ENCODE measurements around the gene ZNF548.
"Not testable (repeated sequence)": the region's sequence is repeated elsewhere in the genome, so short reads cannot be mapped to it uniquely, and the experiment has no call there.

ZNF548 gene

DNA sequence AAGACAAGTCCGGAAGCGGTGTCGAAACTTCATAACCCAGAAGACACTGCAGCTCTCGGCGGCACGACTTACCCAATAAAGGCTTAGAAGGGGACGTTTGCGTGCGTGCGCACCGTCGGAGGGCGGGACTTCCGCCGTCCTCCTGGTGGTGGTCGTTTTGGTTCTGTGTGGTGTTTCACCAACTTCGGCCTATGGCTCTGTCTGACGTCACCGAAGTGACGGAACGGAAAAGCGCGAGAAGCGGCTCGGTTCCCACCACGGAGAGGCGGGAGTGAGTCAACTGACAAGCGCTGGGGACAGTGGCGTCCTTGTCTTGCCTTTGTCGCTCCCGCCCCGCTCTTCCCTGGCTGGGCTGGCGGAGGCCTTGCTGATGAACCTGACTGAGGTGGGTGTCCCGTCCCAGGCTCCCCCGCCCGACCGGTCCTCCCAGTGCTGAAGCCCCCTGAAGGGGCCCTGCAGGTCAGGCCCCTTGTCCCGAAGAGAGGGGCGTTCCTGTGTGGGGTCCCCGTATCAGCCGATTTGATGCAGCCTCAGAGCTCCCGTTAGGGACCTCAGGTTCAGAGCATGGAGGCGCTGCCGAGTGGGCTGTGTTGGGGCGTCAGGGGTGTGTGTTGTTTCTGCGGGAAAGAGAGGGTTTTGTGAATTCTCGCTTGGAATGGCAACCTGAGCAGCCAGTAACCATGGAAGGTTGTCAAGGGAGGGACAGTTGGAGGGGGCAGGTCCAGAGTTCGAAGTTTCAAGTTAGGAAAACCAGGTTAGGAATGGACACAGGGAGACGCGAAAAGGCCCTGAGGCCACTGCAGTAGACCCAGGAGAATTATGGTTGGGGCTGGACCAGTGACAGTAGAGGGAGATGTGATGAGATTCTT lies at the start of gene ZNF548:
TSS of gene ZNF548 (plus strand) at position 125 of the 869 bp plus-strand sequence. CDS start at position 371, 246 bp downstream.
- DNase-seq (ENCODE audit: low read depth in 2 of 2) = peak; percentile 98

DNA sequence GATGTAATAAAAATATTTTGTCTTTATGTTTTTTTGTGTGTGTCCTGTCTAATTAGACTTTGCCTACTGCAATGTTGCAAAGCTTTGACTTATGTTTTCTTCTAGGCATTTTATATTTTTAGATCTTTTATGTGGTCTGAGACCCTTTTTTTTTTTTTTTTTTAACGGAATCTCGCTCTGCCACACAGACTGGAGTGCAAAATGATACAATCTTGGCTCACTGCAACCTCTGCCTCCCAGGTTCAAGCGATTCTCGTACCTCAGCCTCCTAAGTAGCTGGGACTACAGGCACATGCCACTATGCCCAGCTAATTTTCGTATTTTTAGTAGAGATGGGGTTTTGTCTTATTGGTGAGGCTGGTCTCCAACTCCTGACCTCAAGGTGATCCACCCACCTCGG lies 47.1 kb upstream of the ZNF548 start:
- no peak for DNase-seq (ENCODE audit: low read depth in 2 of 2)

DNA sequence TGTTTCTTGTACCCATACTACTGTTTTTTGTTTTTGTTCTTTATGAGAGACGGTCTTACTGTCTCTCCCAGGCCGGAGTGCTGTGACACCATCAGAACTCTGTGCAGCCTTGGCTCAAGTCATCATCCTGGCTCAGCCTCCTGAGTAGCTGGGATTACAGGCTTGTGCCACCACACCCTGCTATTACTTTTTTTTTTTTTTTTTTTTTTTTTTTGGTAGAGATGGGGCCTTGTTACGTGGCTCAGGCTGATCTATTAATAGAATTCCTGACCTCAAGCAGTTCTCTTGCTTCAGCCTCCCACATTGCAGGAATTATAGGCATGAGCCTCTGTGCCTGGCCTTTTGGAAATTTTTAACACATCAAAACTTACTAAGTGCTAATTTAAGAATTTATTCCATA lies 41.5 kb upstream of the ZNF548 start:
- DNase-seq (ENCODE audit: low read depth in 2 of 2) = no peak

DNA sequence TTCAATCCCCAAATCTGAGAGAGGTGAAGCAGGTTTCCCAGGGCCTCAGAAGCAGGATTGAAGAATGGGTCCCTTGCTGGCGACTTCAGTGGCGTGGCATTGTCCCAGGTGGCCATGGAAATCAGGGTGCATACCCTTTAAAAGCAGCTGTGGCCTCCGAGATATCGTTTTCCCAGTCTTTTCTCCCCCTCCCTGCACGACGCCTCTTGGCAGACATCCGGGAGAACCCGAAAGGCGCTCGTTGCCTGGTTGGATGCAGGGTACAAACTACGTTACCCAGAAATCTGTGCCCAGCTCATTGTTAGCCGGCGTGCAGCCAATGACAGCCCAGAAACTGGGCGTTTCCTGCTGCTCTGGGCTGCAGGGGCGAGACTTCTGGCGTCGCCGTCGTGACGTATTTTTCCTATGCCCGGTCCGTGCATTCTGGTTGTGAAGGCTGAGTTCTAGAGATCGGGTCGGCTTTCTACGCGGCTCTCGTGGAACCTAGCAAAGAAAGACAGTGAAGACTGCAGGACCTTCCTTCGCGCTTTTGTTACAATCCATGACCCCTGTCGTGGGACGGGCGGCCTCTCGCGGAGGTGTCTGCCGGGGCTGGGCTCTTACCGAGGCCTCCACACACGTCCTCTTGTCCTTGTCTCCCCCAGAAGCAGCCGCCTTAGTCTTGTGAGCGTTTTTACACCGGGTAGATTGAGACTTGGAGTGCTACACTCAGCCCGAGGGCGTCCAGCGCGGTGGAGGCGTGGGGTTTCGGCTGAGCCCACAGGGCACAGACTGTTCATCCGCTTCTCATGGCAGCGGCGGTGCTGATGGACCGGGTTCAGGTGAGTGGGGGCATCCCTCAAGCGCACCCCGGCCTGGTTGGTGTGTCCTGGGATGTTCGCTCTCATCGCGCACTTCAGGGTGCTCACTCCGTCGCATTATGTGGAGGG lies 38.5 kb upstream of the ZNF548 start, which contains the start of gene ZNF304:
TSS of gene ZNF304 (plus strand) at position 395 of the 929 bp plus-strand sequence. CDS start at position 789, 394 bp downstream.
- DNase-seq (ENCODE audit: low read depth in 2 of 2) = peak; percentile 91 to 92

DNA sequence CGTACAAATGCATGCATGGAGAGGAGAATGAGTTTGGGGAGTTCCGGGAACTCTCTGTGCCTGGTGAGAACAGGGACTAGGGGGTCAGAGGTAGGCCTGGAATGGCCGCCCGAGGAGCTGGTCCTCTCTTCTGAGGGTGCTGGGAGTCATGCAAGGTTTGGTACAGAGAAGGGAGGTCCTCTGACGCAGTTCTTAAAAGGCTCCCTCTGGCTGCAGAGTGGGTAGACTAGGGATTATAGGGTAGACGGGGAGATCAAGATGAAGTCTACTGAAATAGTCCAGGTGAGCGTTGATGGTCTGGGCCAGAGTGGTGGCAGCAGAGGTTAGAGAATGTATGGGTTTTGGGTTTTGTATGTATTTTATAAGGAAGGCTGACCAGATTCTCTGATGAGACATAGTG lies 37.8 kb upstream of the ZNF548 start:
- DNase-seq (ENCODE audit: low read depth in 2 of 2) = no peak

DNA sequence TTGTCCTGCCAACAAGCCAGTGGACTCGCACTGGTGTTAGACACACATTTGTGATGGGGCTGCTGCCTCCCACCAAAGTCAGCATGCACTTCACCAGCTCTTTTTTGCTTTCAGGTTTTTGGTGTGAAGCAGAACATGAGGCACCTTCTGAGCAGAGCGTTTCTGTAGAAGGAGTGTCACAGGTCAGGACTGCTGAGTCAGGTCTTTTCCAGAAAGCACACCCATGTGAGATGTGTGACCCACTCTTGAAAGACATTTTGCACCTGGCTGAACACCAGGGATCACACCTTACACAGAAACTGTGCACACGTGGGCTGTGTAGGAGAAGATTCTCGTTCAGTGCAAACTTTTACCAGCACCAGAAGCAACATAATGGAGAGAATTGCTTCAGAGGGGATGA lies 33.7 kb upstream of the ZNF548 start:
- DNase-seq (ENCODE audit: low read depth in 2 of 2) = no peak

DNA sequence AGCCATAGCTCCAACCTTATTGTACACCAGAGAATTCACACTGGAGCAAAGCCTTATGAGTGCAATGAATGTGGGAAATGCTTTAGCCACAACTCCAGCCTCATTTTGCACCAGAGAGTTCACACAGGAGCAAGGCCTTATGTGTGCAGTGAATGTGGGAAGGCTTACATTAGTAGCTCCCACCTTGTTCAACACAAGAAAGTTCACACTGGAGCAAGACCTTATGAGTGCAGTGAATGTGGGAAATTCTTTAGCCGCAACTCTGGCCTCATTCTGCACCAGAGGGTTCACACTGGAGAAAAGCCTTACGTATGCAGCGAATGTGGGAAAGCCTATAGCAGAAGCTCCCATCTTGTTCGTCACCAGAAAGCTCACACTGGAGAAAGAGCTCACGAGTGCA lies 32.2 kb upstream of the ZNF548 start:
- DNase-seq (ENCODE audit: low read depth in 2 of 2) = no peak

DNA sequence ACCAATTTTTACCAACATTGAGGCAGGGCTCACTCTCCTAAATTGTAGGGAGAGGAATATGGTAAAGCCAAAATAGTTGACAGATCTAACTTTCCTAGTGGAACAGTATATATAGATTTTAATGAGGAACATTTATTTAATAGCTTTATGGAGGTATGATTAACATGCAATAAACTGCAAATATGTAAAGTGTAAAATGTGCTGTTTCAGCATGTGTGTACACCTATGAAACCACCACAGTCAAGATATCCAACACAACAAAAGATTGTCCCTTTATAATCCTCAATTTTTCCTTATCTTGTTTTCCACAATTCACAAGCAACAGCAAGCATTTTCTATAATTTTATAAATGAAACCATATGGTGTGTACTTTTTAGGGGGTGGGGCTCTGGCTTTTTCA lies 30.4 kb upstream of the ZNF548 start:
- no peak for DNase-seq (ENCODE audit: low read depth in 2 of 2)

DNA sequence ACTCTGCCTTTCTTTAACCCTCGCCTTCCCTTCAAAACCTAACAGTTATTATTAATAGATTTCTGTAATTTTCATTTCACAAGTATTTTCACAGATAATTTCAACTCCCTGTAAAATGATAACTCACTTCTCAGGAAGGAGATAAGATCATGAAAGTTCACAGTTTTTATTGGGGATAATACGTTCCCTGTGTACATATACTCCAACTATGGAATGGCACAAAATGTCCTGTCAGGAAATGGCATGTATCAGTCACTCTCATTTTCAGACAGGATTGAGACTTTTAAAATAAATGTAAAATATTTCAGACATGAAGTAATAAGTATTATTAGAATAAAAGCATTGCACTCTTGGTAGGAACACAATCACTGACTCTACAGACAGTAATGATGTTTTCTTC lies 27.2 kb upstream of the ZNF548 start:
- no peak for DNase-seq (ENCODE audit: low read depth in 2 of 2)

DNA sequence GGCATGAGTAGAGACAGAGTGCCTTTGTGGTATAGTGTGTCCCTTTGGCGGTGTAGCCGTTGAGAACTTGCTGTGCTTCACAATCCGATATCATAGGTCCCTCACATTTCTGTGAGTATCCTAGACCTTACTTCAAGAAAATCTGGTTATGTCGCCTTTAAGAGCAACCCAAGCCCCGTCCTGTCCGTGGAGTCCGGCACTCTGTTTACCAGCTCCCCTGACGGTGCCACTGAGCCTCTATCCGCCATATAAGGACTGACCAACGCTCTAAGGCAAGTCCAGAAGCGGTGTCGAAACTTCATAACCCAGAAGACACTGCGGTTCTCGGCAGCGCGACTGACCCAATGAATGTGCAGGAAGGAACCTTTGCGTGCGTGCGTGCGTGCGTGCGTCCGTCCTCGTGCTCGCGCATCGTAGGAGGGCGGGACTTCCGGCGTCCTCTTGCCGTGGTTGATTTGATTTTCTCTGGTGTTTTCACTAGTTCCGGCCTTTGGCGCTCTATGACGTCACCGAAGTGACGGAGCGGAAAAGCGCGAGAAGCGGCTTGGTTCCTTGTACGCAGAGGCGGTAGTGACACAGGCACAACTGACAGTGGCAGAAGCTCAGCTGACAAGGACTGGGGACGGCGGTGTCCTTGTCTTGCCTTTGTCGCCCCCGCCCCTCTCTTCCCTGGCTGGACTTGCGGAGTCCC lies 26.5 kb upstream of the ZNF548 start, which contains the start of the genes TRAPPC2B and ZNF547:
TSS of gene TRAPPC2B (plus strand) at position 555 of the 691 bp plus-strand sequence. CDS start 1,283 bp downstream, outside the sequence.
TSS of gene ZNF547 (plus strand) at position 555 of the 691 bp plus-strand sequence. CDS start 5,005 bp downstream, outside the sequence.
- peak; percentile 99 for DNase-seq (ENCODE audit: low read depth in 2 of 2)

DNA sequence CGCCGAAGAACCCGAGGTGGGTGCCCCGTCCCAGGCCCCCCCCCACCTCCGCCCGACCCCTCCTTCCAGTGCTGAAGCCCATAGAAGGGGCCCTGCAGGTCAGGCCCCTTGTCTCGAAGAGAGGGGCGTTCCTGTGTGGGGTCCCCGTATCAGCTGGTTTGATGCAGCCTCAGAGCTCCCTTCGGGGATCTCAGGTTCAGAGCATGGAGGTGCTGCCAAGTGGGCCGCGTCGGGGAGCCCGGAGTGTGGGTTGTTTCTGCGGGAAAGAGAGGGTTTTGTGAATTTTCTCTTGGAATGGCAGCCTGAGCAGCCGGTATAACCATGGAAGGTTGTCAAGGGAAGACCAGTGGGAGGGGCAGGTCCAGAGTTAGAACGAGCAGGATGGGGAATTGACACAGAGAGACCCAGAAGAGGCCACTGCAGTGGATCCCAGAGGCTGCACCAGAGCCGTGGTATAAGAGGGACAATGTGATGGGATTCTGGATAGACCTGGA lies 25.9 kb upstream of the ZNF548 start:
- no peak for DNase-seq (ENCODE audit: low read depth in 2 of 2)

DNA sequence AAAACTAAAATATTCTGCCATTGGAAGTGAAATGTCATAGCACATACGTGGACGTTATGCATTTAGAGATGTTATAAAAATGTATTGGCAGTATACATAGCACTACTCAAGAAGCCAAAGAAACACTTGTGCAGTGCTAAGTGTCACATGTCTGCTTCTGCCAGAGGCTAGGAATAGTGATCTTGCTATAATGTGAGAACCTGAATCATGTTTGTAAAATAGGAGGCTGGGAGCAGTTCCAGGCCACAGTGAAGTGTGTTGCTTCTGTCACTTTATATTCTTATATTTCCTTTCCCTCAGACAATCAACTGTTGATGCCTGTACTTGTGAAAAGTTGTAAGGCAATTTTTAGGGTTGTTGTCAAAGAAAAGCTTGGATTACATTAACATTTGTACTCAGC lies 22.9 kb upstream of the ZNF548 start:
- no peak for DNase-seq (ENCODE audit: low read depth in 2 of 2)

DNA sequence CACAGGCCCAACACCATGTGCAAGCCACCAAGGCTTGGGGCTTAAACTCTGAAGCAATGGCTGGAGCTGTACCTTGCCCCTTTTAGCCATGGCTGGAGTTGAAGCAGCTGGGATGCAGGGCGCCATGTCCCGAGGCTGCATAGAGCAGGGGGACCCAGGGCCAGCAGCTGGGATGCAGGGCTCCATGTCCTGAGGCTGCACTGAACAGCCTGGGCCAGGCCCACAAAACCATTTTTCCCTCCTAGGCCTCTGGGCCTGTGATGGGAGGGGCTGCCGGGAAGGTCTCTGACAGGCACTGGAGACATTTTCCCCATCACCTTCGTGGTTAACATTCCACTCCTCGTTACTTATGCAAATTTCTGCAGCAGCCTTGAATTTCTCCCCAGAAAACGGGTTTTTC lies 15.5 kb upstream of the ZNF548 start:
- no peak for DNase-seq (ENCODE audit: low read depth in 2 of 2)

DNA sequence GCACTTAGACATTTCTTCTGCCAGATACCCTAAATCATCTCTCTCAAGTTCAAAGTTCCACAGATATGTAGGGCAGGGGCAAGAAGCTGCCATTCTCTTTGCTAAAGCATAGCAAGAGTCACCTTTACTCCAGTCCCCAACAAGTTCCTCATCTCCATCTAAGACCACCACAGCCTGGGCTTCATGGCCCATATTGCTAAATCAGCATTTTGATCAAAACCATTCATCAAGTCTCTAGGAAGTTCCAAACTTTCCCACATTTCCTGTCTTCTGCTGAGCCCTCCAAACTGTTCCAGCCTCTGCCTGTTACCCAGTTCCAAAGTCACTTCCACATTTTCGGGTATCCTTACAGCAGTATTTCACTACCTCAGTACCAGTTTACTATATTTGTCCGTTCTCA lies 15.0 kb upstream of the ZNF548 start:
- not testable (repeated sequence) for DNase-seq (ENCODE audit: low read depth in 2 of 2)

DNA sequence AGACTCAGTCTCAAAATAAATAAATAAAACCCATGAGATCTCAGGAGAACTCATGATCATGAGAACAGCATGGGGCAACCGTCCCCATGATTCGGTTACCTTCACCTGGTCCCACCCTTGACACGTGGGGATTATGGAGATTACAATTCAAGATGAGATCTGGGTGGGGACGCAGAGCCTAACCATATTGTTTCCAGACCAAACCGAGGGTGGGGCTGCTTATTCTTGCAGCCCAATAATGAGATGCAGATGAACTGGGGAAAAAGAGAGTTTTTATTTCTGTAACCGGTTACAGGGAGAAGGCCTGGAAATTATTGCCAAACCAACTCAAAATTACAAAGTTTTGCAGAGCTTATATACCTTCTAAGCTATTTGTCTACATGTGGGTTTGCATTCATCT lies 13.5 kb upstream of the ZNF548 start:
- no peak for DNase-seq (ENCODE audit: low read depth in 2 of 2)

DNA sequence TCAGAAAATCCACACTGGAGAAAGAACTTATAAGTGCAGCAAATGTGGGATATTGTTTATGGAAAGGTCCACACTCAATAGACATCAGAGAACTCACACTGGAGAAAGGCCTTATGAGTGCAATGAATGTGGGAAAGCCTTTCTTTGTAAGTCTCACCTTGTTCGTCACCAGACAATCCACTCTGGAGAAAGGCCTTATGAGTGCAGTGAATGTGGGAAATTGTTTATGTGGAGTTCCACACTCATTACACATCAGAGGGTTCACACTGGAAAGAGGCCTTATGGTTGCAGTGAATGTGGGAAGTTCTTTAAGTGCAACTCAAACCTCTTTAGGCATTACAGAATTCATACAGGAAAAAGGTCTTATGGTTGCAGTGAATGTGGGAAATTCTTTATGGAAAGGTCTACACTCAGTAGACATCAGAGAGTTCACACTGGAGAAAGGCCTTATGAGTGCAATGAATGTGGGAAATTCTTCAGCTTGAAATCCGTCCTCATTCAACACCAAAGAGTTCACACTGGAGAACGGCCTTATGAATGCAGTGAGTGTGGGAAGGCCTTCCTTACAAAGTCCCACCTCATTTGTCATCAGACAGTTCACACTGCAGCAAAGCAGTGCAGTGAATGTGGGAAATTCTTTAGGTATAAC lies 12.0 kb upstream of the ZNF548 start:
- no peak for DNase-seq (ENCODE audit: low read depth in 2 of 2)

DNA sequence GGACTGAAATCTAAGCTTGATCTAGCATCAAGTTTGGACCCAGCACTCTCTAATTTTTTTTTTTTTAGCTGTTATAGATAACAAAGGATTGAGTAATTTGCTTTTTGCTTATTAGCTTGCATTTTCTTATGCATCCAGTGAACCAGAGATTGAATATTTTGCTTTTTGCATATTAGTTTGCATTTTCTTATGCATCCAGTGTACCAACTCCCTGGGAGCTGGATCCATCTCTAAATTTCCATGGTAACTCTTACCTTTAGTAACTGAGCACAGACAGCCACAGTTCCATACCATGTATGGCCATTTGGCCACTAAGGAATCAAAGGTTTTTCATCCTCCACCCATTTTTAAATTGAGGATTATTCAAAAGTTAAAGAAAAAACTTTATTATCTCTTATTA lies 8.7 kb upstream of the ZNF548 start:
- DNase-seq (ENCODE audit: low read depth in 2 of 2) = no peak

DNA sequence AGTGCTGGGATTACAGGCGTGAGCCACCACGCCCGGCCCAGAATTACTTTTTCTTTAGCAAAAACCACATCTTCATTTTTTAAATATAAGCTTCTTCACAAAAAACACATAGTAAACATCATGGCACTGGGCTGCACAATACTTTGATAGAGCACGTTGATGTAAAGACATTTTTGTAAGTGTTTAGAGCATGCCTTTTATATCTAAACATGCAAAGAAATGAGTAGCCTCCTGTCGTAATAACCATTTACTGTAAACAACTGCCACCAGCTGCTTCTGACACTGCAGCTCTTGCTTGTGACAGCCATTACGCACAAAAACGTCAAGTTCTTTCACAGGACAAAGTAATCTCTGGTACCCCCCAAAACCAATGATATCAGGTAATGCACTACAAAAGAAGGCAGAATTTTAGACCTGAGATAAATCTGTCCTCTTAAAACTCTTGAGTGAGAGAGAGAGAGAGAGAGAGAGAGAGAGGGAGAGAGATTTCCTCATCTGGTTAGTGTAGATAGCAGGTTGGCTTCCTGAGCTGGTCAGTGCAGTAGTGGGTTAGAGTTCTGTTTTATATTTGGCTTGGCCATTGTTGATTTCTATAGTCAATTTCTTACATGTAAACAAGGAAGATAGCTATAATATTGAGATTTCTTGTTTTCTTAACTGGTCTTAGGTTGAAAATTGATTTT lies 6.7 kb upstream of the ZNF548 start:
- DNase-seq (ENCODE audit: low read depth in 2 of 2) = no peak

DNA sequence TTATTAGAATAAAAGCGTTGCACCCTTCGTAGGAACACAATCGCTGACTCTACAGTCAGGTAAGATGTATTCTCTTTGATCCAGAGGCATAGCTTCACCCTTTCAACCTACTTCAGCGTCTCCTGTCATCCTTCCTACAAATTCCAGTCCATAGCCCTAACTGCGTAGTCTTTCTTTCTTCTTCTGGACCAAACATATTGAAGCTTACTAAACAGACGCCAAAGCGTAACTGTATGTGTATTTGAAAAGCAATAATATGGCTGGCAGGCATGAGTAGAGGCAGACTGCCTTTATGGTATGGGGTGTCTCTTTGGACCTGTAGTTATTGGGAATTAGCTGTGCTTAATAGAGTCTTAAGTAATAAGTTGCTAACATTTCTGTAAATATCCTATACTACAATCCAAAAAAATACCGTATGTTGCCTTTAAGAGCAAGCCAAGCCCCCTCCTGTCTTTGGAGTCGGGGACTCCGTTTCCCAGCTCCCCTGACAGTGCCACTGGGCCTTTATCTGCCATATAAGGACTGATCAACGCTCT lies 392 bp upstream of the ZNF548 start:
- DNase-seq (ENCODE audit: low read depth in 2 of 2) = no peak

DNA sequence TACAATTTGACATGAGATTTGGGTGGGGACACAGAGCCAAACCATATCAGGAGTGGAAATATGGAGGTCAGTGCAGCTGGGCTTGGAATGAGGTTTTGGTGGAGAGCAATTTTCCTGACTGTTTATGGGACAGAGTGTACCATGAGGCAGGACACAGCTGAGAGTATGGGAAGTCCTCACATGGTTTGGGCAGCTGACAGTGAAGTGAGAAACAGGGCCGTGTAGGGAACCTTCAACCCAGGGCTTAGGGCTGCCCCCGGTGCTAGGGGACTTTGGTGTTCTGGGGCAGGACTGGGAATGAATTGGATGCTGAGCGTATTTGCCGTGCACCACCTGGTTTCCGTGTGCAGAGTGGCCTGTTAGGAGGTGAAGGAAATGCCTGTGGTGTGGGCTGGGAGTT lies 6.1 kb downstream of the ZNF548 start:
- no peak for DNase-seq (ENCODE audit: low read depth in 2 of 2)
